ENCODE results near the gene SYNDIG1.

Gene SYNDIG1

DNA sequence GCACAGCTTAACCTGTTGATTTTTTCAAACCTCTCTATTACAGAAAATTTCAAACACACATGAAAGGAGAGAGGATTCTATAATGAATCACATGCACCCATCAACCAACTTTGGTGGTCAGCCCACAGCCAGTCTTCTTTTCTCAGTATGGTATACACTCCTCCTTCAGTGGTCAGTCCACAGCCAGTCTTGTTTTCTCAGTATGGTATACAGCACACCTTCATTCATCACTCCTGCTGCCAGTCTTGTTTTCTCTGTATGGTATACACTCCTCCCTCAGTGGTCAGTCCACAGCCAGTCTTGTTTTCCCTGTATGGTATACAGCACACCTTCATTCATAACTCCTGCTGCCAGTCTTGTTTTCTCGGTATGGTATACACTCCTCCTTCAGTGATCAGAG lies 67.8 kb downstream of the SYNDIG1 start:
- TF ChIP-seq CTCF (IDR thresholded peaks at IDR 0.05; ENCODE audit: control insufficient read depth, extremely low read depth, insufficient read depth) = no peak

DNA sequence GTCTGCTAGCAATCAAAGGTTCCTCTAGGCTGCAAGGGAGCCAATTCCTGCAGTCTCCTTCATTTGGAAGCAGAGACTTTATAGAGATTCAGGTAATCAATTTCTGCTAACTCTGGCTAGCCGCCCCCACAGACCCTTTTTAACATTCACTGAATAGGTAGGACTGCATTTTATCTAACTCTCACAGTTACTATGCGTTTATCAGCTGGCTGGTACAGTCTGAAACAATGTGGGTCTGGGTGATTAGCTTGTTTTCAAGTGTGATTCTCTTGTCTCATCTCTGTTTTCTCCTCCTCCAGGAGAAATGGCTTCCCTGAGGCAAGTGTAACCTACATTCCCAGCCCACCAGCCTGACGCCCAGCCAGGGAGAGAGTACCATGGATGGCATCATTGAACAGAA lies 73.3 kb downstream of the SYNDIG1 start:
- no peak overlapping the region for H3K4me3 ChIP-seq (ENCODE audit: low read depth, low read length)
- no peak for TF ChIP-seq CTCF (IDR thresholded peaks at IDR 0.05; ENCODE audit: control insufficient read depth, extremely low read depth, insufficient read depth)
- DNase-seq (ENCODE audit: low read depth) = no peak

More for the DNA sequence above, 67.8 kb downstream of the SYNDIG1 start:
- no peak for DNase-seq (ENCODE audit: low read depth)
- H3K4me3 ChIP-seq (ENCODE audit: low read depth, low read length) = no peak overlapping the region

- no peak overlapping the region for H3K4me3 ChIP-seq (ENCODE audit: low read depth, low read length)
- no peak for DNase-seq (ENCODE audit: low read depth)
- no peak for TF ChIP-seq CTCF (IDR thresholded peaks at IDR 0.05; ENCODE audit: control insufficient read depth, extremely low read depth, insufficient read depth)
Observed at GRCh38 chr20:24543168-24543567, 73.7 kb downstream of the SYNDIG1 start.

DNA sequence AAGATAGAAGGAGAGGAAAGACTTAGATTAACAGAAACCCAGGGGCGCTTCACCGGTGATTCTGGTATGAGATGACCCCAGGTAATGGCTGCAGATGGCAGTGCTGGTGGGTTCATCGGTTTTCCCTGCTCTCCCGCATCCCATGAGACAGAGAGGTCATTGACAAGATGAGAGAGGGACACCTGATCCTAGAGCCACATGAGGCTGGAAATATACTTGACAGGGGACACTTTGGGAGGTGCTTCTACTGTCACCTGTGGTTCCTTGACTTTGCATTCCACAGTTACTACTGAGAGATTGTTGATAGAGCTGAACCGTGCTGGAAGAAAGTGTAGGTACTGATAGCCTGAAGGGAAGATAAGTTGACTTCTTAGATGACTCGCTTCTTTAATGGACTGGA lies 74.3 kb downstream of the SYNDIG1 start:
- no peak overlapping the region for H3K4me3 ChIP-seq (ENCODE audit: low read depth, low read length)
- no peak for TF ChIP-seq CTCF (IDR thresholded peaks at IDR 0.05; ENCODE audit: control insufficient read depth, extremely low read depth, insufficient read depth)
- DNase-seq (ENCODE audit: low read depth) = no peak

DNA sequence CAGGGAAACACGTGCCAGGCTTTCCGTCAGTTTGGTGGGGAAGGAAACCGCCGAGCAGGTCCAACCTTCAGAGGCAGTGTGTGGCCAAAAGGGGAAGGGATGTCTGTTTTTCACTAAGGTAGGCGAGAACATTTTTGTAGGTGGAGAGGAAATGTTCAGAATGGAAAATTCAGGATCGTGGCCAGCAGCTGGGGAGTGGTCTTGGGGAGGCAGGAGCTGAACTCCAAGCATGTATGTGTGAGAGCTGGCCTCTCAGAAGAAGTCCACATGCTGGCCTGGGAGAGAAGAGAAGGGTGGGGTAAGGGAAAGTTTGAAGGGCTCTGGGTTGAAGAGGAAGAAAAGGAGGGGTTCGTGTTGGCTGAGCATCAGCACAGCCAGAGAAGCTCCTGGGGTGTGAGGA lies 74.9 kb downstream of the SYNDIG1 start:
- H3K4me3 ChIP-seq (ENCODE audit: low read depth, low read length) = no peak overlapping the region
- TF ChIP-seq CTCF (IDR thresholded peaks at IDR 0.05; ENCODE audit: control insufficient read depth, extremely low read depth, insufficient read depth) = no peak
- DNase-seq (ENCODE audit: low read depth) = no peak

- no peak overlapping the region for H3K4me3 ChIP-seq (ENCODE audit: low read depth, low read length)
- no peak for DNase-seq (ENCODE audit: low read depth)
- TF ChIP-seq CTCF (IDR thresholded peaks at IDR 0.05; ENCODE audit: control insufficient read depth, extremely low read depth, insufficient read depth) = no peak
Observed at GRCh38 chr20:24545168-24545567, 75.7 kb downstream of the SYNDIG1 start.

DNA sequence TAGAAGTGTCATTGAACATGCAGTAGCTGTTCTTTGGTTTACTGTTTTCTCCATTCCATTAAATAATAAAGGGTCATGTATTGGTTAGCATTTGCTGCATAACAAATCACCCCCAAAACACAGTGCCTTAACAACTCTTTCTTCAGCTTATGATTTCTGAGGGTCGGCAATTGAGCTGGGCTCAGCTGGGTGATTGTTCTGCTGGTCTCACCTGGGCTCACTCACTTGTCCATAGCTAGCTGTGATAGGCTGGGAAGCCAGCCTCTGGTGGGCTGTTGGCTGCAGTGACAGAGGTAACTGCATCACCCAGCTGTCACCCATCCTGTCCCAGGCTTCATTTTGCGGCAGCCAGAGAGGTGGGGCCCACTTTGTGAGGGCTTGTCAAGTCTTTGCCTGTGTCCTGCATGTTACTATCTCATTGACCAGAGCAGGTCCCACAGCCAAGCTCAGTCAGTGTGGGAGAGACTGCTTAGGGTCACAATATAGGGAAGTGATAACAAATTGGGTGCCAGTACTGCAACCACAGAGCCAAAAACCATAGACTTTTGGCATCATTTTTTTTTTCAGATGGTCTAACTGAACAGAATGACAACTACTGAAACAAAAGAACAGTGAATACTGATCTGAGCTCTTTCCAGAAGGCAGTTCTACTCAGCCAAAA lies 76.9 kb downstream of the SYNDIG1 start:
- H3K4me3 ChIP-seq (ENCODE audit: low read depth, low read length) = no peak overlapping the region
- no peak for TF ChIP-seq CTCF (IDR thresholded peaks at IDR 0.05; ENCODE audit: control insufficient read depth, extremely low read depth, insufficient read depth)
- no peak for DNase-seq (ENCODE audit: low read depth)
